ENCODE measurements around the gene UBAP1L. TPM values are rescaled to one million over a fixed set of nuclear protein-coding genes. Genes with fewer than 3 reads are reported as not detected.
A peak's percentile ranks its signal among the peaks of the same experiment; 100 is the strongest.

Gene UBAP1L
- total and polyA plus RNA-seq, 8 donors = 1.8 to 5.3 (median 3.0) TPM; not detected in 2

DNA sequence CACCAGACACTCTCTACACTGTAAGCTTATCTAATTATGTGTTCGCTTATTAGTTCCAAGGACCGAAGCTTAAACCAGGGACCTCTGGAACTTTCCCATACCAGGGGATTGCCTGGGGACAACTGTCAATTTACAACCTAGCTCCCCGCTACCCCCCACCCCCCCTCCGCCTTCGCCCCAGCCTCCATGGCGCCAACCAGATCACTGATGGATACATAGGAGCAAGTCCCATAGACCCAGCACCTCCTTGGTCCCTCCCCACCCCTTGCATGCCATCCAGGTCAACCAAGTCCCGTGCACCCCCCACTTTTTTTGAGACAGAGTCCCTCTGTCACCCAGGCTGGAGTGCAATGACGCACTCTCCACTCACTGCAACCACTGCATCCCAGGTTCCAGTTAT, 19.5 kb upstream of the UBAP1L start:
- peaks cover 0 to 5% (median 0%) of the 10 kb centered on the region in 4 donors for H3K9me3 ChIP-seq
- peaks cover 23 to 40% (median 34%) of the 10 kb centered on the region in 4 donors for H3K4me1 ChIP-seq
- H3K27me3 ChIP-seq = no peaks in the 10 kb centered on the region
- DNase-seq = no peak
- WGBS, 5 donors = 89 to 97% (median 91%) methylated on average over 8 of the region's 8 CpGs
- no peak for TF ChIP-seq POLR2A (IDR thresholded peaks at IDR 0.05)
- TF ChIP-seq CTCF (IDR thresholded peaks at IDR 0.05) = no peak
- no peak for TF ChIP-seq POLR2AphosphoS5 (IDR thresholded peaks at IDR 0.05)
- TF ChIP-seq EP300 (IDR thresholded peaks at IDR 0.05) = no peak
- intact Hi-C loops (cut with DNase I; ENCODE audit: low total_unique reads) = no loop called here
- H3K4me3 ChIP-seq = peak overlapping the region in 1 of 4 donors; percentile 96
- H3K27ac ChIP-seq = no peak overlapping the region
- H3K36me3 ChIP-seq = peaks cover 0 to 15% (median 11%) of the 10 kb centered on the region in 4 donors

DNA sequence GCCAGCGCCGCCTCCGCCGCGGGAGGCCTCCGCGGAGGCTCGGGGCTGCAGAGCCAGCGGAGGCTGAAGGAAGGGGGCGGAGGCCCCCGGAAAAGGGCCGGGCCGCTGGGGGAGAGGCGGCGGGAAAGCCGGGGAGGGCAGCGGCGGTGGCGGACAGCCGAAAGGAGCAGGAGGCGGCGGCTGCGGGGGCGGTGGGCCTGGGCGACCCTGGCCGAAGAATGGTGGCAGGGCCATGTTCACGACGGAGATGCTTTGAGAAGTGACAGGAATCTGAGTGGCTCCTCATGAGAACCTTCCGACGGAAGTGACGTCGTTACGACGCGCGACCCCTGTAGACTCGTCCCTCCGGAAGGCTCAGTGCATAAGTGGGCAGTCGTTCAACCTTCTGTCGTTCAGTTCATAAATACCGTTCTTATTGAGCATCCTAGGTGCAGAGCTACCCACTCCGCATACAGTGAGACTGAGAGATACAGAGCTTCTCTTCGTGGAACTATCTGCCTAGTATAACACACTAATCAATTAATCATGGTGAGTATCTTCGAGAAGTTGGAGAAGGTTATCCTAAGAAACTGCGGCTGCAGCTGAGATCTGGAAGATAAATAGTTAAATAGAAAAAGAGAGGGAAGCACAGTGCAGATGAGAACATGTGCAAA, 18.7 kb upstream of the UBAP1L start, which contains the start of gene PDCD7:
Gene PDCD7 (minus strand): TSS at position 261 of the 653 bp plus-strand sequence. CDS start 27 bp downstream, at position 234.
- TF ChIP-seq POLR2AphosphoS5 (IDR thresholded peaks at IDR 0.05) (peak; percentile 58 to 94 (median 90)), CTCF (IDR thresholded peaks at IDR 0.05) (no peak), POLR2A (IDR thresholded peaks at IDR 0.05) (peak in 1 of 4 donors; percentile 62)
- Histone ChIP-seq H3K4me3 (peak within 1 kb of the TSS; percentile 94 to 98 (median 96)), H3K4me1 (peaks cover 23 to 44% (median 34%) of the 10 kb centered on the region in 4 donors), H3K36me3 (peaks cover 8 to 24% (median 19%) of the 10 kb centered on the region in 4 donors), H3K27ac (peak within 1 kb of the TSS; percentile 86 to 96 (median 93)), H3K9me3 (peaks cover 0 to 5% (median 0%) of the 10 kb centered on the region in 4 donors), H3K27me3 (no peaks in the 10 kb centered on the region)
- peak; percentile 88 to 98 for DNase-seq
- intact Hi-C loops (cut with DNase I; ENCODE audit: low total_unique reads) = no loop called here
- WGBS, 5 donors = 0 to 1% (median 1%) methylated on average over 39 to 45 of the region's 45 CpGs

GRCh38 chr15:65132878-65133547, 18.0 kb upstream of the UBAP1L start:
- 0 to 1% (median 0%) methylated on average over 21 to 93 of the region's 93 CpGs for WGBS, 5 donors
- Histone ChIP-seq H3K27me3 (no peaks in the 10 kb centered on the region), H3K27ac (peak overlapping the region; percentile 86 to 96 (median 93)), H3K4me1 (peaks cover 23 to 44% (median 34%) of the 10 kb centered on the region in 4 donors), H3K36me3 (peaks cover 14 to 31% (median 25%) of the 10 kb centered on the region in 4 donors), H3K9me3 (peaks cover 0 to 5% (median 0%) of the 10 kb centered on the region in 4 donors), H3K4me3 (peak overlapping the region; percentile 94 to 98 (median 96))
- DNase-seq = peak; percentile 45 to 75
- TF ChIP-seq CTCF (IDR thresholded peaks at IDR 0.05) = no peak
- TF ChIP-seq EP300 (IDR thresholded peaks at IDR 0.05) = no peak
- no peak for TF ChIP-seq POLR2AphosphoS5 (IDR thresholded peaks at IDR 0.05)
- no peak for TF ChIP-seq POLR2A (IDR thresholded peaks at IDR 0.05)
- intact Hi-C loops (cut with DNase I; ENCODE audit: low total_unique reads) = no loop called here

DNA sequence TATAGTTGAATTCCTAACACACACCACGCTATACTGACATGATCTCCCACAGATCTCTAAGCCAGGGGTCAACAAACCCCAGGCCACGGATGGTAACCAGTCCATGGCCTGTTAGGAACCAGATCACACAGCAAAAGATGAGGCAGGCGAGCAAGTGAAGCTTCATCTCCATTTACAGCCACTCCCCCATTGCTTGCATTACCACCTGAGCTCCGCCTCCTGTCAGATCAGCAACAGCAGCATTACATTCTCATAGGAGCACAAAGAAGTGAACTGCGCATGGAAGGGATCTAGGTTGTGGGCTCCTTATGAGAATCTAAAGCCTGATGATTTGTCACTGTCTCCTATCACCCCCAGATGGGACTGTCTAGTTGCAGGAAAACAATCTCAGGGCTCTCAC, 15.9 kb upstream of the UBAP1L start:
- H3K4me3 ChIP-seq = no peak overlapping the region
- no peak for TF ChIP-seq EP300 (IDR thresholded peaks at IDR 0.05)
- no peak for TF ChIP-seq POLR2AphosphoS5 (IDR thresholded peaks at IDR 0.05)
- no peak for TF ChIP-seq POLR2A (IDR thresholded peaks at IDR 0.05)
- TF ChIP-seq CTCF (IDR thresholded peaks at IDR 0.05) = no peak
- peaks cover 20 to 49% (median 44%) of the 10 kb centered on the region in 4 donors for H3K36me3 ChIP-seq
- DNase-seq = no peak
- no peak overlapping the region for H3K27ac ChIP-seq
- WGBS, 5 donors = 79 to 84% (median 82%) methylated on average over 5 of the region's 5 CpGs
- intact Hi-C loops (cut with DNase I; ENCODE audit: low total_unique reads) = no loop called here
- H3K4me1 ChIP-seq = peaks cover 23 to 44% (median 34%) of the 10 kb centered on the region in 4 donors
- H3K27me3 ChIP-seq = no peaks in the 10 kb centered on the region
- H3K9me3 ChIP-seq = no peaks in the 10 kb centered on the region
